LNCaP clone FGC (cell line): ENCODE results near the gene WFDC10A.
"Not testable (repeated sequence)": the region's sequence is repeated elsewhere in the genome, so short reads cannot be mapped to it uniquely, and the experiment has no call there.

Experiments used
- DNase-seq: peaks from one replicate; pipeline ENCODE4 v3.0.0-alpha.2; 2011; ENCODE audit warnings: low read depth
- H3K4me3 ChIP-seq: 2 replicates; pipeline ENCODE4 v1.5.1; 2011; ENCODE audit warnings: mild to moderate bottlenecking, low read depth, low read length, control low read depth
- CTCF ChIP-seq: IDR thresholded peaks from 2 replicates; pipeline ENCODE4 v1.5.1; 2012; ENCODE audit warnings: mild to moderate bottlenecking; ENCODE audit not compliant: control insufficient read depth, insufficient read depth; ENCODE audit errors: extremely low read depth

Gene WFDC10A

GRCh38 chr20:45626540-45626939 lies 3.0 kb upstream of the WFDC10A start:
- no peak for DNase-seq
- TF ChIP-seq CTCF: no peak
- H3K4me3 ChIP-seq: no peak overlapping the region

GRCh38 chr20:45630371-45630770 lies 832 bp downstream of the WFDC10A start:
- no peak for DNase-seq
- no peak for TF ChIP-seq CTCF

GRCh38 chr20:45631184-45631583 lies 1.6 kb downstream of the WFDC10A start, which contains the start of gene WFDC9:
TSS of gene WFDC9 (minus strand) at chr20:45631284. CDS start at chr20:45610181, 21,103 bp downstream.
- no peak for DNase-seq
- H3K4me3 ChIP-seq: no peak within 1 kb of the TSS
- no peak for TF ChIP-seq CTCF

More at GRCh38 chr20:45630371-45630770, 832 bp downstream of the WFDC10A start:
- H3K4me3 ChIP-seq: no peak overlapping the region

GRCh38 chr20:45636513-45636912 lies 7.0 kb downstream of the WFDC10A start:
- TF ChIP-seq CTCF: no peak
- H3K4me3 ChIP-seq: no peak overlapping the region

GRCh38 chr20:45639687-45640086 lies 10.1 kb downstream of the WFDC10A start:
- no peak for DNase-seq
- no peak overlapping the region for H3K4me3 ChIP-seq

More at GRCh38 chr20:45636513-45636912, 7.0 kb downstream of the WFDC10A start:
- DNase-seq: no peak

GRCh38 chr20:45641076-45641475 lies 11.5 kb downstream of the WFDC10A start:
- DNase-seq, H3K4me3 ChIP-seq: not testable (repeated sequence)

More at GRCh38 chr20:45639687-45640086, 10.1 kb downstream of the WFDC10A start:
- no peak for TF ChIP-seq CTCF

- DNase-seq, H3K4me3 ChIP-seq: not testable (repeated sequence)
These were observed 16.3 kb downstream of the WFDC10A start for GRCh38 chr20:45645869-45646268.

- H3K4me3 ChIP-seq: no peak overlapping the region
- TF ChIP-seq CTCF: no peak
- no peak for DNase-seq
These were observed 17.3 kb downstream of the WFDC10A start for GRCh38 chr20:45646875-45647274.
